OCI-LY3 (cell line): ENCODE results near the gene CCDC178.

Experiments used
- H2AFZ ChIP-seq: fragments of 200-600, 300-600 bp; shearing (Covaris generic); 2 replicates; pipeline ENCODE4 v1.6.0; 2014; ENCODE audit warnings: antibody characterized with exemption, low read depth, low read length
- H3K27ac ChIP-seq: fragments of 200-600, 300-600 bp; sonication (generic); 2 replicates; pipeline ENCODE4 v1.5.1; 2014; ENCODE audit warnings: mild to moderate bottlenecking, low read length, moderate library complexity, mixed read lengths
- H3K27me3 ChIP-seq: fragments of 200-600, 300-600 bp; sonication (generic); 2 replicates; pipeline ENCODE4 v1.6.1; 2014; ENCODE audit warnings: low read depth, low read length, mixed read lengths
- H3K36me3 ChIP-seq: fragments of 200-600, 300-600 bp; sonication (generic); replicated peaks from 2 replicates; pipeline ENCODE3; 2014; ENCODE audit warnings: low read depth, low read length, mixed read lengths
- H3K4me1 ChIP-seq: fragments of 300-600, 200-600 bp; sonication (generic); 2 replicates; pipeline ENCODE4 v1.6.1; 2014; ENCODE audit warnings: low read length, mixed read lengths
- H3K4me2 ChIP-seq: fragments of 200-600, 300-600 bp; sonication (generic); 2 replicates; pipeline ENCODE4 v1.6.1; 2014; ENCODE audit warnings: low read length, mixed read lengths
- H3K4me3 ChIP-seq: fragments of 300-600, 200-600 bp; sonication (generic); 2 replicates; pipeline ENCODE4 v1.5.1; 2014; ENCODE audit warnings: antibody characterized with exemption, mild to moderate bottlenecking, low read length, moderate library complexity
- H3K79me2 ChIP-seq: fragments of 300-600, 200-600 bp; shearing (Covaris generic); 2 replicates; pipeline ENCODE4 v1.6.1; 2014; ENCODE audit warnings: mild to moderate bottlenecking, low read length, mixed read lengths
- H3K9ac ChIP-seq: fragments of 300-600, 200-600 bp; shearing (Covaris generic); 2 replicates; pipeline ENCODE4 v1.6.0; 2014; ENCODE audit warnings: mild to moderate bottlenecking, low read length, moderate library complexity
- H3K9me3 ChIP-seq: fragments of 200-600, 300-600 bp; shearing (Covaris generic); 2 replicates; pipeline ENCODE4 v1.6.1; 2014; ENCODE audit warnings: low read length, mixed read lengths; ENCODE audit not compliant: insufficient read depth
- H4K20me1 ChIP-seq: fragments of 200-600, 300-600 bp; sonication (generic); 2 replicates; pipeline ENCODE4 v1.6.1; 2016; ENCODE audit warnings: low read length, mixed read lengths; ENCODE audit not compliant: insufficient read depth
- EZH2phosphoT487 ChIP-seq: fragments of 200-600 bp; shearing (Covaris generic); IDR thresholded peaks from 2 replicates; pipeline ENCODE4 v1.6.1; 2018; ENCODE audit warnings: antibody characterized with exemption, mixed run types, low read depth
- TF ChIP-seq, protein P1 (sequence below): fragments of 200-600, 300-600 bp; sonication (generic); IDR thresholded peaks from 2 replicates; pipeline ENCODE4 v1.5.1; 2014; ENCODE audit warnings: antibody characterized with exemption, low read length, low read depth

The CCDC178 gene

GRCh38 chr18:33232318-33232626 lies 208.2 kb downstream of the CCDC178 start:
- peak overlapping the region; percentile 42 for H3K4me3 ChIP-seq
- H3K79me2 ChIP-seq = no peaks in the 10 kb centered on the region
- H3K36me3 ChIP-seq = no peaks in the 10 kb centered on the region
- H2AFZ ChIP-seq = peak overlapping the region; percentile 90
- no peak overlapping the region for H3K9ac ChIP-seq
- H3K9me3 ChIP-seq = no peaks in the 10 kb centered on the region
- H3K4me1 ChIP-seq = peaks cover 10% of the 10 kb centered on the region
- no peak overlapping the region for H3K27ac ChIP-seq
- peak overlapping the region; percentile 52 for H3K4me2 ChIP-seq
- no peaks in the 10 kb centered on the region for H4K20me1 ChIP-seq
- H3K27me3 ChIP-seq = no peaks in the 10 kb centered on the region
- TF ChIP-seq, protein P1, sequence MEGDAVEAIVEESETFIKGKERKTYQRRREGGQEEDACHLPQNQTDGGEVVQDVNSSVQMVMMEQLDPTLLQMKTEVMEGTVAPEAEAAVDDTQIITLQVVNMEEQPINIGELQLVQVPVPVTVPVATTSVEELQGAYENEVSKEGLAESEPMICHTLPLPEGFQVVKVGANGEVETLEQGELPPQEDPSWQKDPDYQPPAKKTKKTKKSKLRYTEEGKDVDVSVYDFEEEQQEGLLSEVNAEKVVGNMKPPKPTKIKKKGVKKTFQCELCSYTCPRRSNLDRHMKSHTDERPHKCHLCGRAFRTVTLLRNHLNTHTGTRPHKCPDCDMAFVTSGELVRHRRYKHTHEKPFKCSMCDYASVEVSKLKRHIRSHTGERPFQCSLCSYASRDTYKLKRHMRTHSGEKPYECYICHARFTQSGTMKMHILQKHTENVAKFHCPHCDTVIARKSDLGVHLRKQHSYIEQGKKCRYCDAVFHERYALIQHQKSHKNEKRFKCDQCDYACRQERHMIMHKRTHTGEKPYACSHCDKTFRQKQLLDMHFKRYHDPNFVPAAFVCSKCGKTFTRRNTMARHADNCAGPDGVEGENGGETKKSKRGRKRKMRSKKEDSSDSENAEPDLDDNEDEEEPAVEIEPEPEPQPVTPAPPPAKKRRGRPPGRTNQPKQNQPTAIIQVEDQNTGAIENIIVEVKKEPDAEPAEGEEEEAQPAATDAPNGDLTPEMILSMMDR = no peak
- no peak for TF ChIP-seq EZH2phosphoT487

GRCh38 chr18:33231474-33232317 lies 208.8 kb downstream of the CCDC178 start:
- Histone ChIP-seq H4K20me1 (no peaks in the 10 kb centered on the region), H3K9ac (no peak overlapping the region), H3K9me3 (no peaks in the 10 kb centered on the region), H3K4me2 (peak overlapping the region; percentile 52), H3K36me3 (no peaks in the 10 kb centered on the region), H3K79me2 (no peaks in the 10 kb centered on the region), H2AFZ (peak overlapping the region; percentile 90), H3K4me1 (peaks cover 10% of the 10 kb centered on the region), H3K27ac (no peak overlapping the region), H3K4me3 (peak overlapping the region; percentile 42), H3K27me3 (no peaks in the 10 kb centered on the region)
- TF ChIP-seq, protein P1 = peak; percentile 84
- TF ChIP-seq EZH2phosphoT487 = no peak

- no peak for TF ChIP-seq EZH2phosphoT487
- TF ChIP-seq, protein P1 = no peak
- no peak overlapping the region for H2AFZ ChIP-seq
- no peak overlapping the region for H3K4me3 ChIP-seq
- H4K20me1 ChIP-seq = no peaks in the 10 kb centered on the region
- no peaks in the 10 kb centered on the region for H3K9me3 ChIP-seq
- no peaks in the 10 kb centered on the region for H3K36me3 ChIP-seq
- H3K4me2 ChIP-seq = no peak overlapping the region
- peaks cover 8% of the 10 kb centered on the region; the same call in 1 of the 2 replicates for H3K27me3 ChIP-seq
- 0 out of 2 replicates have a peak, but pooled peaks cover 5% of the 10 kb centered on the region for H3K4me1 ChIP-seq
- no peak overlapping the region for H3K9ac ChIP-seq
- H3K27ac ChIP-seq = no peak overlapping the region
- H3K79me2 ChIP-seq = no peaks in the 10 kb centered on the region
These were observed 228.2 kb downstream of the CCDC178 start for GRCh38 chr18:33212363-33212762.

- Histone ChIP-seq H3K27ac (no peak overlapping the region), H3K4me2 (peak overlapping the region; percentile 80), H3K79me2 (no peaks in the 10 kb centered on the region), H3K27me3 (peaks cover 8% of the 10 kb centered on the region; the same call in 1 of the 2 replicates), H2AFZ (peak overlapping the region; percentile 52; the same call in 1 of the 2 replicates), H4K20me1 (no peaks in the 10 kb centered on the region), H3K36me3 (no peaks in the 10 kb centered on the region), H3K9ac (no peak overlapping the region), H3K4me1 (0 out of 2 replicates have a peak, but pooled peaks cover 5% of the 10 kb centered on the region), H3K9me3 (no peaks in the 10 kb centered on the region), H3K4me3 (peak overlapping the region; percentile 54)
- no peak for TF ChIP-seq EZH2phosphoT487
- TF ChIP-seq, protein P1 = peak; percentile 85
These were observed 229.8 kb downstream of the CCDC178 start for GRCh38 chr18:33210575-33211189.
